ENCODE results near the gene RBPJL.

RBPJL gene

DNA sequence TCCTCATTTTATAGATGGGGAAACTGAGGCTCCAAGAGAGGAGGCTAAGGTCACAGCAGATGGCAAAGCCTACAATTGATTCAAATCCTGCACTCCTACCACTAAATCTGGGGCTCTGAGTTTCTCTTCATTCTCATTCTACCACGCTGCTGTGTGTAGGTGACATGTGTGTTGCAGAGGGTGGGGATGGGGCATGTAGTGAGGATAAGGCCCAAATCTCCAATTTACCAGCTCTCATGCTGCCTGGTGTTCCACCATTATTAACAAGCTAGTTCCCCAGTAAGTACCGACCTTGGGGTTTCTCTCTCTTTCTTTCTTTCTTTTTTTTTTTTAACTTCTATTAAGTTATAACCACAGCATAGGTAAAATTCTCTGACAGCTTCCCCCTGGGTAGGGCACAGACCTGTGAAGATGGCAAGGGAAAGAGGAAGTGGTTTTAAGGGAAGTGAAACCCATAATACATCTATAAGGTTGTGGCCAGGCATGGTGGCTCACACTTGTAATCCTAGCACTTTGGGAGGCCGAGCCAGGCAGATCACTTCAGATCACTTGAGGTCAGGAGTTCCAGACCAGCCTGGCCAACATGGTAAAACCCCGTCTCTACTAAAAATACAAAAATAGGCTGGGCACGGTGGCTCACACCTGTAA, 14.4 kb downstream of the RBPJL start:
- H3K4me3 ChIP-seq (ENCODE audit: low read depth, low read length) = no peak overlapping the region
- DNase-seq (ENCODE audit: low read depth) = no peak
- TF ChIP-seq, protein P1, sequence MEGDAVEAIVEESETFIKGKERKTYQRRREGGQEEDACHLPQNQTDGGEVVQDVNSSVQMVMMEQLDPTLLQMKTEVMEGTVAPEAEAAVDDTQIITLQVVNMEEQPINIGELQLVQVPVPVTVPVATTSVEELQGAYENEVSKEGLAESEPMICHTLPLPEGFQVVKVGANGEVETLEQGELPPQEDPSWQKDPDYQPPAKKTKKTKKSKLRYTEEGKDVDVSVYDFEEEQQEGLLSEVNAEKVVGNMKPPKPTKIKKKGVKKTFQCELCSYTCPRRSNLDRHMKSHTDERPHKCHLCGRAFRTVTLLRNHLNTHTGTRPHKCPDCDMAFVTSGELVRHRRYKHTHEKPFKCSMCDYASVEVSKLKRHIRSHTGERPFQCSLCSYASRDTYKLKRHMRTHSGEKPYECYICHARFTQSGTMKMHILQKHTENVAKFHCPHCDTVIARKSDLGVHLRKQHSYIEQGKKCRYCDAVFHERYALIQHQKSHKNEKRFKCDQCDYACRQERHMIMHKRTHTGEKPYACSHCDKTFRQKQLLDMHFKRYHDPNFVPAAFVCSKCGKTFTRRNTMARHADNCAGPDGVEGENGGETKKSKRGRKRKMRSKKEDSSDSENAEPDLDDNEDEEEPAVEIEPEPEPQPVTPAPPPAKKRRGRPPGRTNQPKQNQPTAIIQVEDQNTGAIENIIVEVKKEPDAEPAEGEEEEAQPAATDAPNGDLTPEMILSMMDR (IDR thresholded peaks at IDR 0.05; ENCODE audit: control insufficient read depth, extremely low read depth, insufficient read depth) = no peak

DNA sequence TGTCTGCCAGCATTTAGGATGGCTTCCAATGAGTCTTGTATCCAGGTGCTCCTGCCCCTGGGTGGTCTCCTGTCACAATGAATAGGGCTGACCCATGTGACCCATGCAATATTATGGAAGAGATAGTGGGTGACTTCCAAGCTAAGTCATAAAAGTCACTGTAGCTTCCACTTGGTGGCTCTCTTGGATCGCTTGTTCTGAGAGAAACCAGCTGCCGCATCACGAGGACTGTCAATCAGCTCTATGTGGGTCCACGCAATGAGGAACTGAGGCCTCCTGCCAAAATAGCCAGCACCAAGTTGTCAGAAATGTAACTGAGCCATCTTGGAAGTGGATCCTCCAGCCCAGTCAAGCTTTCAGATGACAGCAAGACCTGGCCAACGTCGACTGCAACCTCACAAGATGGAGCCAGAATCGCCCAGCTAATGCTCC, 16.3 kb downstream of the RBPJL start:
- H3K4me3 ChIP-seq (ENCODE audit: low read depth, low read length) = no peak overlapping the region
- TF ChIP-seq, protein P1 (IDR thresholded peaks at IDR 0.05; ENCODE audit: control insufficient read depth, extremely low read depth, insufficient read depth) = peak; percentile 60
- peak; percentile 68 for DNase-seq (ENCODE audit: low read depth)

DNA sequence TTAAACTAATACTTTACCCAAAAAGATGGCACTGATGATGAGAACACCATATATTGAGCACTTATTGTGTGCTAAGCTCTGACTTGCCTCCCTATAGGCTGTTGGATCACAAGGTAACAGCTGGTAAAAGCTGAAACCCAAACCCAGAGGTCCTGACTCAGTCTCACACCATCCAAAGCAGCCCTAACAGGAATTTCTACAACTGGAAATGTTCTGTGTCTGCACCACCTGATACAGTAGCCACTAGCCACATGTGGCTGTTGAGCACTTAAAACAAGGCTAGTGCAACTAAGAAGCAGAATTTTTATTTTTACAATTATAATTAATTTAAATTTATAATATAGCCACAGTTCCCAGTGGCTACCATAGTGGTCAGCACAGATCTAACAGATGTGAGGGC, 17.1 kb downstream of the RBPJL start:
- TF ChIP-seq, protein P1 (IDR thresholded peaks at IDR 0.05; ENCODE audit: control insufficient read depth, extremely low read depth, insufficient read depth) = no peak
- H3K4me3 ChIP-seq (ENCODE audit: low read depth, low read length) = no peak overlapping the region
- DNase-seq (ENCODE audit: low read depth) = no peak

DNA sequence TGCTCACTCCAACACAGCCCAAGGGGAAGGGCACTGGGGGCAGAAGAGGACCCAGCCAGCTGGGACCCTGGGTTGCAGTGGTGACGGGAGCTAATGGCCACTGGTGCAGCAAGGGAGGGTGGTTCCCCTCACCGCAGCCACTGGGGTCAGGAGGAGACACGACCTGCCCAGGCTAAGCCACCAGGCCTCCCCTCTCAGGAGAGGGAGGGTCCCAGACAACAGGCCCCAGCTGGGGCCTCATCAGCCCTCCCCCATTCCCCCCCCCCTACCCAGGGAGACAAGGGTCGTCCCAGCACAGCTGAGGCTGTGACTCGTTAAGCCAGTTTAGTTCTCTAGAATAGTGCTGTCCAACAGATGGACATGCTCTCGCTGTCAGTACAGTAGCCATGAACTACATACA, 18.7 kb downstream of the RBPJL start:
- H3K4me3 ChIP-seq (ENCODE audit: low read depth, low read length) = no peak overlapping the region
- TF ChIP-seq, protein P1 (IDR thresholded peaks at IDR 0.05; ENCODE audit: control insufficient read depth, extremely low read depth, insufficient read depth) = no peak
- DNase-seq (ENCODE audit: low read depth) = no peak

DNA sequence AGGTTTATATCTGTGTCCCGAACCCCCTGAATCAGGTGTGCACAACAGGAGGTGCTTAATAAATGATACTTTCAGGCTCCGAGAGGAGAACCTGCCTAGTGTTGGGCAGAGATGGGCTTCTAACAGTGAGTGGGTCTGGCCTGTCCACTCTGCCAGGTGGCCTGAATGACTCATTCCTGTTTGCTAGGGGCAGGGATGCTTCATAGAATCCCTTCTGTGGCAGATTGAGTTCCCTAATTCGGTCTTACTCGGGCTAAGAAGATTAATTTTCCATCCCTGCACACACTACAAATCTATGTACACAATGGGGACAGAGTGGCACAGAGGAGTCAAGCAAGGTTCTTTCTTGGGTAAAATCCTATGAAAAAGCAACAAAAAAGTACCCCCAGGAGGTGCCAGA, 21.8 kb downstream of the RBPJL start:
- TF ChIP-seq, protein P1 (IDR thresholded peaks at IDR 0.05; ENCODE audit: control insufficient read depth, extremely low read depth, insufficient read depth) = no peak
- H3K4me3 ChIP-seq (ENCODE audit: low read depth, low read length) = no peak overlapping the region
- no peak for DNase-seq (ENCODE audit: low read depth)

DNA sequence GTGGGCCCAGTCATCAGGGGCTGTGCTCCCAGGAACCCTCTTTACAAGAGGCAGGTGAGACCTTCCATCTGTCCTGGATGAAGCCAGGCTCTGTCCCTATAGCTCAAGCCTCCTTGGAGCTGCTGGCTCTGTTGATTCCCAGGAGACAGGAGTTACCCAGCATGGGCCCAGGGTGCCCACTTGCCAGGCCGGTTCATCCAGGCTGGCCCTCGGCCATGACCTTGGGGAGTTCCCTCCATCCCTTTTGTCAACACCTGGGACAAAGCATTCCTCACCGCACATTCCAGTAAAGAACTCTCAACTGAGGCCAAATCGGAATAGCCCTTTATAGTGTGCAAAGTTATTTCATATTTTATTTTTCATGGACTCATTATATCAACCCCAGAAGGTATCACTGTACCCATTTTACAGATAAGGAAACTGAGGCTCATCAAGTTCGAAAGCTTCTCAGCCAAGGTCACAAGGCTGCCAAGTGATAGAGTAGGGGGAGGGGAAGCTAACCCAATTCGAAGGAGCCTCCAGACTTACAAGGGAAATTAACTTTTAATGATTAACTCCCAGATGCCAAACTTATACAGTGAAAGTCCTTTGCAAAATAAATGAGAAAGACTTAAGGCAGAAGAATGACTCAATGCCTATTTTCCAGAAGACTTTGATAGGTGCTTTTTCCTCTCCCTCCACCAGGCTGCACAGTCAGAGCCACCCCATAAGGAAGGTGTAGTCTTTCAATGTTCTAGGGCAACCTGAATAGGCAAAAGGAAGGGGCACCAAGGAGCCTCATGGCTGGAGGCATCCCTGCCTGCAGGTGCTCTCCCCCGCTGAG, 23.1 kb downstream of the RBPJL start:
- no peak overlapping the region for H3K4me3 ChIP-seq (ENCODE audit: low read depth, low read length)
- TF ChIP-seq, protein P1 (IDR thresholded peaks at IDR 0.05; ENCODE audit: control insufficient read depth, extremely low read depth, insufficient read depth) = no peak
- DNase-seq (ENCODE audit: low read depth) = peak; percentile 62

All from LNCaP clone FGC (cell line).